Activated CD8-positive, alpha-beta memory T cell treated with anti-CD3 and anti-CD28 coated beads, Interleukin-2, amount 10 ng/mL, durations not matched to agents 7 days and 5 days (primary cell): ENCODE data around the gene GTF2I. TPM values are rescaled to one million over a fixed set of nuclear protein-coding genes. Genes with fewer than 3 reads are reported as not detected.

ENCODE experiments used
- ATAC-seq: fragments of 150-1000 bp; cut with Tn5 transposase; one replicate; pipeline ENCODE4 v1.10.0; 2021; ENCODE audit warnings: moderate library complexity
- CTCF ChIA-PET: fragments of 350-600 bp; sonication (Branson Sonifier 250); formaldehyde crosslinking; loops from one replicate; lab custom pipeline; 2021; ENCODE audit warnings: antibody characterized with exemption; lab: Charles Lee
- DNase-seq: peaks from one replicate; pipeline ENCODE4 v3.0.0-alpha.2; 2020
- H3K27ac Mint-ChIP-seq: one replicate; pipeline ENCODE4 v1.8.0; 2021; ENCODE audit warnings: mild to moderate bottlenecking, mixed read lengths
- H3K27me3 Mint-ChIP-seq: one replicate; pipeline ENCODE4 v1.8.0; 2021; ENCODE audit warnings: mixed read lengths
- H3K36me3 Mint-ChIP-seq: one replicate; pipeline ENCODE4 v1.8.0; 2021; ENCODE audit warnings: mild to moderate bottlenecking, mixed read lengths
- H3K4me1 Mint-ChIP-seq: one replicate; pipeline ENCODE4 v1.8.0; 2021; ENCODE audit warnings: mixed read lengths
- H3K4me3 Mint-ChIP-seq: one replicate; pipeline ENCODE4 v1.8.0; 2021; ENCODE audit warnings: mild to moderate bottlenecking, moderate library complexity, mixed read lengths
- H3K9me3 Mint-ChIP-seq: one replicate; pipeline ENCODE4 v1.8.0; 2022; ENCODE audit warnings: low read depth, mixed read lengths
- total RNA-seq, 2 experiments: library from RNA; stranded (reverse); gene quantifications; one replicate each; pipeline ENCODE4 v1.2.3, GENCODE V29; 2021

Gene GTF2I
- total RNA-seq, result 100 to 1,000 TPM; 186 to 220 TPM

GRCh38 chr7:74657692-74658177, at the start of gene GTF2I:
GTF2I (plus strand) TSS chr7:74657718; CDS start chr7:74689129, 31,411 bp downstream.
- ATAC-seq (peak; percentile 24), DNase-seq (no peak)
- Mint-ChIP-seq H3K36me3 (peaks cover 7% of the 10 kb centered on the region), H3K27ac (peak within 1 kb of the TSS; percentile 93), H3K4me3 (peak within 1 kb of the TSS; percentile 81), H3K4me1 (peaks cover 52% of the 10 kb centered on the region), H3K27me3 (no peaks in the 10 kb centered on the region), H3K9me3 (no peaks in the 10 kb centered on the region)
- CTCF ChIA-PET, result interaction anchor here (0.6 to 0.7 kb wide), 2 partner anchors 63 to 240 kb away, joined by 3 to 4 read pairs; no protein-coding TSS in a partner anchor

GRCh38 chr7:74612015-74612829, 45.3 kb upstream of the GTF2I start:
- no peaks in the 10 kb centered on the region for H3K9me3 Mint-ChIP-seq
- no peak overlapping the region for H3K27ac Mint-ChIP-seq
- peaks cover 5% of the 10 kb centered on the region for H3K27me3 Mint-ChIP-seq
- H3K4me1 Mint-ChIP-seq, result peaks cover 10% of the 10 kb centered on the region
- no peaks in the 10 kb centered on the region for H3K36me3 Mint-ChIP-seq
- CTCF ChIA-PET, result no interaction called here
- no peak for ATAC-seq
- DNase-seq, result no peak
- H3K4me3 Mint-ChIP-seq, result no peak overlapping the region

GRCh38 chr7:74615933-74616780, 41.4 kb upstream of the GTF2I start:
- DNase-seq (no peak), ATAC-seq (no peak)
- H3K36me3 Mint-ChIP-seq, result no peaks in the 10 kb centered on the region
- CTCF ChIA-PET, result interaction anchor here (0.9 to 1.1 kb wide), 2 partner anchors 10 to 167 kb away, joined by 3 to 4 read pairs; no protein-coding TSS in a partner anchor
- H3K9me3 Mint-ChIP-seq, result no peaks in the 10 kb centered on the region
- no peak overlapping the region for H3K27ac Mint-ChIP-seq
- no peak overlapping the region for H3K4me3 Mint-ChIP-seq
- H3K4me1 Mint-ChIP-seq, result peaks cover 13% of the 10 kb centered on the region
- H3K27me3 Mint-ChIP-seq, result peaks cover 4% of the 10 kb centered on the region

- peaks cover 13% of the 10 kb centered on the region for H3K4me1 Mint-ChIP-seq
- DNase-seq, result no peak
- ATAC-seq, result peak; percentile 16
- H3K9me3 Mint-ChIP-seq, result no peaks in the 10 kb centered on the region
- H3K36me3 Mint-ChIP-seq, result no peaks in the 10 kb centered on the region
- no peak overlapping the region for H3K4me3 Mint-ChIP-seq
- H3K27me3 Mint-ChIP-seq, result peaks cover 4% of the 10 kb centered on the region
- CTCF ChIA-PET, result interaction anchor here (1.0 kb wide), 1 partner anchor 11 kb away, joined by 3 read pairs; no protein-coding TSS in a partner anchor
- peak overlapping the region; percentile 63 for H3K27ac Mint-ChIP-seq
These were observed 40.3 kb upstream of the GTF2I start for GRCh38 chr7:74617180-74617744.

GRCh38 chr7:74619235-74619860, 38.2 kb upstream of the GTF2I start:
- Mint-ChIP-seq H3K27ac (no peak overlapping the region), H3K4me3 (no peak overlapping the region), H3K27me3 (no peaks in the 10 kb centered on the region), H3K4me1 (peaks cover 13% of the 10 kb centered on the region), H3K36me3 (no peaks in the 10 kb centered on the region), H3K9me3 (no peaks in the 10 kb centered on the region)
- CTCF ChIA-PET, result interaction anchor here (0.6 kb wide), 1 partner anchor 36 kb away, joined by 3 read pairs; no protein-coding TSS in a partner anchor
- DNase-seq (no peak), ATAC-seq (no peak)

GRCh38 chr7:74622228-74622749, 35.2 kb upstream of the GTF2I start:
- DNase-seq, result no peak
- Mint-ChIP-seq H3K27me3 (no peaks in the 10 kb centered on the region), H3K4me3 (no peak overlapping the region), H3K36me3 (no peaks in the 10 kb centered on the region), H3K4me1 (peaks cover 7% of the 10 kb centered on the region), H3K27ac (no peak overlapping the region), H3K9me3 (no peaks in the 10 kb centered on the region)
- CTCF ChIA-PET, result interaction anchor here (0.7 kb wide), 1 partner anchor 198 kb away, joined by 4 read pairs; no protein-coding TSS in a partner anchor
- ATAC-seq, result no peak

GRCh38 chr7:74623135-74623534, 34.4 kb upstream of the GTF2I start:
- no peaks in the 10 kb centered on the region for H3K9me3 Mint-ChIP-seq
- H3K36me3 Mint-ChIP-seq, result no peaks in the 10 kb centered on the region
- no peak overlapping the region for H3K27ac Mint-ChIP-seq
- H3K4me1 Mint-ChIP-seq, result peaks cover 4% of the 10 kb centered on the region
- DNase-seq (no peak), ATAC-seq (no peak)
- CTCF ChIA-PET, result no interaction called here
- no peaks in the 10 kb centered on the region for H3K27me3 Mint-ChIP-seq
- H3K4me3 Mint-ChIP-seq, result no peak overlapping the region

- no peak overlapping the region for H3K27ac Mint-ChIP-seq
- CTCF ChIA-PET, result interaction anchor here (1.4 kb wide), 1 partner anchor 35 kb away, joined by 4 read pairs; no protein-coding TSS in a partner anchor
- no peak for ATAC-seq
These were observed 32.1 kb upstream of the GTF2I start for GRCh38 chr7:74625446-74625845.

GRCh38 chr7:74627661-74628411, 29.7 kb upstream of the GTF2I start:
- Mint-ChIP-seq H3K36me3 (no peaks in the 10 kb centered on the region), H3K4me1 (peaks cover 4% of the 10 kb centered on the region), H3K27ac (no peak overlapping the region), H3K9me3 (no peaks in the 10 kb centered on the region), H3K4me3 (no peak overlapping the region), H3K27me3 (no peaks in the 10 kb centered on the region)
- no peak for DNase-seq
- ATAC-seq, result no peak
- CTCF ChIA-PET, result interaction anchor here (0.7 to 0.8 kb wide), 2 partner anchors 11 to 14 kb away, joined by 3 read pairs; no protein-coding TSS in a partner anchor

More at GRCh38 chr7:74625446-74625845, 32.1 kb upstream of the GTF2I start:
- Mint-ChIP-seq H3K27me3 (no peaks in the 10 kb centered on the region), H3K4me1 (peaks cover 4% of the 10 kb centered on the region), H3K9me3 (no peaks in the 10 kb centered on the region), H3K36me3 (no peaks in the 10 kb centered on the region), H3K4me3 (no peak overlapping the region)
- DNase-seq, result no peak

GRCh38 chr7:74632505-74632904, 25.0 kb upstream of the GTF2I start:
- CTCF ChIA-PET, result no interaction called here
- Mint-ChIP-seq H3K36me3 (no peaks in the 10 kb centered on the region), H3K27ac (no peak overlapping the region), H3K9me3 (no peaks in the 10 kb centered on the region), H3K4me3 (no peak overlapping the region), H3K4me1 (no peaks in the 10 kb centered on the region), H3K27me3 (no peaks in the 10 kb centered on the region)
- ATAC-seq, result no peak
- DNase-seq, result no peak

GRCh38 chr7:74633451-74633921, 24.0 kb upstream of the GTF2I start:
- CTCF ChIA-PET, result no interaction called here
- no peak for ATAC-seq

GRCh38 chr7:74637745-74638144, 19.8 kb upstream of the GTF2I start:
- CTCF ChIA-PET, result no interaction called here
- H3K36me3 Mint-ChIP-seq, result no peaks in the 10 kb centered on the region
- H3K27me3 Mint-ChIP-seq, result no peaks in the 10 kb centered on the region
- no peaks in the 10 kb centered on the region for H3K4me1 Mint-ChIP-seq
- H3K9me3 Mint-ChIP-seq, result no peaks in the 10 kb centered on the region
- H3K4me3 Mint-ChIP-seq, result no peak overlapping the region
- ATAC-seq, result no peak
- no peak for DNase-seq
- no peak overlapping the region for H3K27ac Mint-ChIP-seq

More at GRCh38 chr7:74633451-74633921, 24.0 kb upstream of the GTF2I start:
- Mint-ChIP-seq H3K27me3 (no peaks in the 10 kb centered on the region), H3K4me1 (no peaks in the 10 kb centered on the region), H3K27ac (no peak overlapping the region), H3K4me3 (no peak overlapping the region), H3K9me3 (no peaks in the 10 kb centered on the region), H3K36me3 (no peaks in the 10 kb centered on the region)
- no peak for DNase-seq
